GM18870 (cell line): ENCODE results near the gene ADNP.
"Not testable (repeated sequence)": the region's sequence is repeated elsewhere in the genome, so short reads cannot be mapped to it uniquely, and the experiment has no call there.

Experiments
- ATAC-seq: cut with Tn5 transposase; IDR thresholded peaks from one replicate; pipeline ENCODE4 v1.9.1; 2021; ENCODE audit warnings: moderate library complexity; ENCODE audit not compliant: unreplicated experiment

Gene ADNP

DNA sequence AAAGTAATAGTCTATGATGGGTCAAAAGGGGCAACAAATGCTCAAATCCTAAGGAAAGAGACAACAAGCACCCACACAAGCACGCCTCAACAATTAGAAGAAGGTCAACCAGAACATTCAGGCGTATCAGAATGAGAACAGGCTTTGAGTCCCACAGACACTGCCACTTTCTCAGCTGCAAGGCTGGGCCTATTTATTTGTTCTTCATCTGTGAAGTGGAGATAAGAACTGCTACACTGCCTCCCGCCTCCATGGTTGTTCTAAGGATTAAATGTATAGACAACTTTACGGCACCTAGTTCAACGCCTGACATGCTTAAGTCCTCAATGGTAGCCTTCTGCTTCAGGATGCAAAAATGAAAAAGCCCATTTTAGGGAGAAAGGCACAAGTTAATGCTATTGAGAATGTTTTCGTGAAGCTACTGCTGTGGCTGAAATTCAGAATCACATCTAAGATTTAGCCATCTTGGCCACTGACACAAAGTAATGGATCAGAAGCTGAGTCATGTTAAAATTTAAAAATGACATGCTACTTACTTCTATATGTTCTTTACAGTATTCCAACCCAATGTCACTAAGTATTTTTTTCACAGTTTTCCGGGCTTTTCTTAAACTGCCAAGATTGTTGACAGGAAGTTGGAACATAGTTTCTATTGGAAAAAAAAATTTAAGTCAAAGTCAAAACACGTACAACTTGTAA, 27.7 kb downstream of the ADNP start:
- no peak for ATAC-seq

DNA sequence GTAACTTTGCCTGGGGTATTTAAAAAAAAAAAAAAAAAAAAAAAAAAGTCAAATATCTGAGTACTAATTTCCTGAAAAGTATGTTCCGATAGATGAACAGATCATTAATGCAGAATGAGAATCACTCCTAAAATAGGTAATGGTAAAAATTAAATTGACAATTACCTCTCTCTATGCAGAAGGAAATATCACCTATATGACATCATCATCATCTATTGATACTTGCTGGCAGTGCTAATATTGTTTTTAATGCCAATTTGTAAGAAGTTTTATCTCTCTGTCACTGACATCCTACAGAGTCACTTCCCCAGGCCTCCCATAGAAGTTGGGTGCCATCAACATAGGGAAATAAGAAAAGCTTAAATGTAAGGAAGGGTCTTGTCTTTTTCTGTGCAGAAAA, 29.9 kb downstream of the ADNP start:
- no peak for ATAC-seq

DNA sequence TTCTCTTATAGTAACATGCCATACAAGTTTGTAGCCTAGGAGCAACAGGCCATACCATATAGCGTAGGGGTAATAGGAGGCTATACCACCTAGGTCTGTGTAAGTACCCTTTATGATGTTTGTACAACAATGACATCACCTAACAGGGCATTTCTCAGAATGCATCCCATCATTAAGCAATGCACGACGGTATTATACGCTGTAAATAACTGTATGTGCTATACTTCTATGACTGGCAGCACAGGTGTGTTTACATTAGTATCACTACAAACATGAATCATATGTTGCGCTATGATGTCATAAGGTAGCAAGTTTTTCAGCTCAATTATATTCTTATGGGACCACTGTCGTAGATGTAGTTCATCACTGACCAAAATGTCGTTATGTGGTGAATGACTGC, 31.0 kb downstream of the ADNP start:
- no peak for ATAC-seq

DNA sequence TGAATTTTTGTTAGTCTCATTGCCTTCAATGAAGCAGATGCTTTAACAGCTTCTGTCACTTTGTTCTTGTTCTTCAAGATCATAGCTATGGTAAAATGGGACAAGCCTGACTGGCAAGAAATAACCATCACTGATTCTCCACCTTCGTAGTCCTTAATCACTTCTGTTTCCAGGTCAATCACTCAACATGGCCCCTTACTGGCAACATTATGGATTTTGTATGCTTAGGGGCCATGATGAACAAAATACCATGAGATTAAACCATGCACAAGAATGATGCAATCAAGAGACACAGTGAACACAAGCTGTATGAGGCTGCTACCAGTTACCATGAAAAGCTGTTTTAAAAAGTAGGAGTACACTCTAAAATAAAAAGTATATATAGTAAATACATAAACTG, 32.8 kb downstream of the ADNP start:
- no peak for ATAC-seq

DNA sequence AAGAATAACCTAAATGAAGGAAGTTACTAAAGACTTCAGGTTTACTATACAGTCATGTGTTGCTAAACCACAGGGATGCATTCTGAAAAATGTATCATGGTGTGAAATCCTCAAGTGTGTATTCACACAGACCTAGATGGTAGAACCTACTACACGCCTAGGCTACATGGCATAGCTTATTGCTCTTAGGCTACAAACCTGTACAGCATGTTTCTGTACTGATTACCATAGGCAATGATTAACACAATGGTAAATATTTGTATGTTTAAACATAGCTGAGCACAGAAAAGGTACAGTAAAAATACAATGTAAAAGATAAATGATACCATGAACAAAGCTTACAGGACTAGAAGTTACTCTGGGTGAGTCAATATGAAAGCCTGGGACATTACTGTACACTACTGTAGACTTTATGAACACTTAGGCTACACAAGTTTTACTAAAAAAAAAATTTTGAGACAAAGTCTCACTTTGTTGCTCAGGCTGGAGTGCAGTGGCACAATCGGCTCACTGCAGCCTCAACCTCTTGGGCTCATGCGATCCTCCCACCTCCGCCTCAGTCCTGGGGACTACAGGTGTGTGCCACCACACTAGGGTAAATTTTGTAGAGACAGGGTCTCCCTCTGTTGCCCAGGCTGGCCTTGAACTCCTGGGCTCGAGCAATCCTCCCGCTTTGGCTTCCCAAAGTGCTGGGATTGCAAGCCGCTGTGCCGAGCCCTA, 36.0 kb downstream of the ADNP start:
- no peak for ATAC-seq

DNA sequence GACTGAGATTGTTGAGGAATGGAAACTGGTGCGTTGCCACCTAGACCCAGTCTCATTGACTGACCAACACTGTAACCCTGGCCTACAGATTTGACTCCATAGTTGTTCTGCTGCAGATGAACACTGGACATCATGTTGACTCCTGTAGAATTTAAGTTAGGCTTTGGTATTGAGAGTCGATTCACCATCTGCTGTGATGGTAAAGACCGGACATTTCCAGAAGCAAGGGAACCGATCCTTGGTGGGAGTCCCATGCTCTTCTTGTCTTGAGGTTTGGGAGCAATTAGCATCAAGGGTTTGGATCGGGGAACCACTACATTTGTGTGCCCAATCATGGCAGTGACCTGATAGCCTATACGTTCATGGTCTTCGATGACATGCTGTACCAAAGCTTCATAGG, 37.6 kb downstream of the ADNP start:
- no peak for ATAC-seq

DNA sequence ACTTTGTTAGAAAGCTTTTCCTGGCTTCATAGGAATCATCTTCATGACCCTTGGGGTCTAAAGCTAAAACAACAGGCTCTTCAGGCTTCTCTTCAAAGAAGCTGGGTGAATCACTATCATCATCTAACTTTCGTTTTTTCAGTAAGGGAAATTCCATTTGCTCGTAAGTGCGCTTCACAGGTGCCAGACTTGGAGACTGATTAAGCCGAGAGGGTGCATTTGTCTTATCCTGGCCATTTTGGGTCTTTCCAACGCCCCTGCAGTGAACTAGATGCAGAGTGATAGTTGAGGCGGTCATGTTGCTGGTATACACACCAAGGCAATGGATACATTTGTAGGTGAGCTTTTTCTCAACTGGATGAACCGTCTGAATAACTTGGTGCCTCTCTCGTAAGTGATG, 38.8 kb downstream of the ADNP start:
- no peak for ATAC-seq

DNA sequence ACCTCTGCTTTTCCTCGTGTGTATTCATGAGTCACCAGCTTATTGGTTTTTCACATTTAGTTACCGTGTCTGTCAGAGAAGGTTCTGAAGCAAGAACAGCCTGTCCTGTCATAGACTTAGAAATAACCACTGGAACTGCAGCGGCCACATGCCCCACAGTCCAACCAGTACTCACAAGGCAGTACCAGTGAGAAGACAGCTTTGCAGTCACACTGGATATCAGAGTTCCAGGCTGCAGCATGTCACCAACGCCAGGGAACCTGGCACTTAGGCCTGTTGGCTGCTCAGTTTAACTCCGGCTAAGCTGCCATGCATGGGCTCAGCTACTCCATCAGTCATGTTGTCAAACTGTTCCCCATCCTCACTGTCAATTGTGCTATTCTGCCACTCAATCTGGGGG, 40.1 kb downstream of the ADNP start:
- no peak for ATAC-seq

DNA sequence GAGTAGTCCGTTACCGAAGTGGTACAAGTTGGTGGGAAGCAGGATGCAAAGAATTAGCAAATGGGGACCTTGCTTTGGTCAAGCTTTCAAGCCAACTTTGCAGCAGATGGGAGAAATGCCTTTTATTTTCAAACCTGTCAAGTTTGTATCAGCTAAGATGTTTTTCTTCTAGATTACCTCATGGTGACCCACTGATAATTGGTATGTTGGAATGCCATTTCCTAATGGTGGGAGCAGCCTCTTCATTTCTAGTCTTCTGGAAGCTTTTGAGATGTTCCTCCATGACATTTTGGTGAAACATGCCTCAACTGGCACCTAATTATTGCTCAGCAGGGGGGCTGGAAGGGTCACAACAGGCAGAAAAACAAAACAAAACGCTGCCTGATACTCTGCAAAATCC, 43.7 kb downstream of the ADNP start:
- ATAC-seq, result no peak

DNA sequence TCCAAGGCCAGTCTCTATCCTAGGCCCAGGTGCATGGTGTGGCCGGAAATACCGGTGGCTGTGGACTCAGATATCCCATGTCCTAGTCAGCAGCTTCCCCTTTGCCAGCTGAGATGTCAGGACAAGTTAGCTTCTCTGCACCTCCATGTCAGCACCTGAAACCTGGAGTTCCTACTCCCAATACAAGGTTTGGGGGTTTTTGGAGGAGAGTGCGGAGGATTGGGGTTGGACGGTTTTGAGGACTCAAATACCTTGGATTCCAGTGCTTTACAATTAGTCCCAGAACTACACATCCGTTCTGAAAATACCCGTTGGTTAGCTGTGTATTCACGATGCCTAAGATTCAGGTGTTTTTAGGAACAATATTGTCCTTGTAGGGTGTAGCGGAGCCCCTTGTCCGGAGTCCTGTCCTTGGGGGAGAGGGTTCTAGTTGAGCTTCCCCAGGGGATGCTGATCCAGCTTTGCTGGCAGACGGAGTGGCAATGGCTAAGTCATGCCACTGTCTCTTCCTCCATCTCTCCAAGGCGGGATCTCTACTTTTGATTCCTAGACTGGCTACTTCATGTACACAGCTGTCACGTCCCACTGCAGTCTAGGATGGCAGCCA, 45.0 kb downstream of the ADNP start:
- no peak for ATAC-seq

DNA sequence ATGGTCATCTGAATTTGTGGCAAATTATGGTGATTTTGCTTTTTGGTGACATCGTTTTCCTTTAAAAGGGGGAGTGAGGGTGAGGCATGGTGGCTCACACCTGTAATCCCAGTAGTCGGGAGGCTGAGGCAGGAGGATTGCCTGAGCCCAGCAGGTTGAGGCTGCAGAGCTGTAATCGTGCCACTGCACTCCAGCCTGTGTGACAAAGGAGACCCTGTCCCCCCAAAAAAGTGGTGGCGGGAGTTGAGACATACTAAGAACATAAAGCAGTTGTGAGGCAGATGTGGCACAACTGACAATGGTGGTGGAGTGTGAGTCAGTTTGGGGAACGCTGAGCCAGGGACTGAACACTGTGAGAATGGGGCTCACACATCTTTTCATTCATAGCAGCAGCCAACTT, 45.5 kb downstream of the ADNP start:
- no peak for ATAC-seq

DNA sequence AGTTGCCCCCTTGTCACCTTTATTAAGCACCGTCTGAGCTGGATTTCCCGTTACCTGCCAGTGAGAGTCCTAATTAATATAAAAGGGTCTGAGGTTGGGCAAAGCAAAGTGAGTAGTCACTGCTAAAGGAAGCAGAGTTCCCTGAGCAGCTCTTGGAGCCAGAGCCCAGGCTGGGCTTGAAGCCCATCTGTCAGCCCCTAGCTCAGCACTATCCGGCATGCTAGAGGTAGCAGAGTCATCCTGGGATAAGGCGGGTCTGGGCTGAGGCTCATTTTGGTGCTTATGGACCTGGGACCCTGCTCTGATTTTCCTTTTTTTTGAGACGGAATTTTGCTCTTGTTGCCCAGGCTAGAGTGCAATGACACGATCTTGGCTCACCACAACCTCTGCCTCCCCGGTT, 46.2 kb downstream of the ADNP start:
- ATAC-seq, result no peak

DNA sequence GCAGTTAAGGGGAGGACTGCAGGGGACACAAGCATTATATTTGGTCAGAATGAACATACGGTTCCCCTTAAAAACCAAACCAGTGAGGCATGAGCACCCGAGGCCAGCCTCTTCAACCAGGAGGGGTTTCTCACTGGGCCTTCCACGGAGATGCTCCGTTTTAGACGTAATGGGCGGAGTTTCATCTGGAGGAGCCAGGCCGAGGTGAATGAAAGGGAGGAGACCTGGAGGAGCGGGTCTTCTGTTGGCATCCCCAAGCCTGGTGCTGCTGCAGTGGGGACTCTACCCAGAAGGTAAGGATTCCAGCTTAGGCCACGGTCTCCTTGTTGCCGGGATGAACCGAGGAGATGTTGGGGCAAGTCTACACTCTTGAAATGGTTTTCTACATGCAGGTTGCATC, 47.4 kb downstream of the ADNP start:
- ATAC-seq, result no peak

DNA sequence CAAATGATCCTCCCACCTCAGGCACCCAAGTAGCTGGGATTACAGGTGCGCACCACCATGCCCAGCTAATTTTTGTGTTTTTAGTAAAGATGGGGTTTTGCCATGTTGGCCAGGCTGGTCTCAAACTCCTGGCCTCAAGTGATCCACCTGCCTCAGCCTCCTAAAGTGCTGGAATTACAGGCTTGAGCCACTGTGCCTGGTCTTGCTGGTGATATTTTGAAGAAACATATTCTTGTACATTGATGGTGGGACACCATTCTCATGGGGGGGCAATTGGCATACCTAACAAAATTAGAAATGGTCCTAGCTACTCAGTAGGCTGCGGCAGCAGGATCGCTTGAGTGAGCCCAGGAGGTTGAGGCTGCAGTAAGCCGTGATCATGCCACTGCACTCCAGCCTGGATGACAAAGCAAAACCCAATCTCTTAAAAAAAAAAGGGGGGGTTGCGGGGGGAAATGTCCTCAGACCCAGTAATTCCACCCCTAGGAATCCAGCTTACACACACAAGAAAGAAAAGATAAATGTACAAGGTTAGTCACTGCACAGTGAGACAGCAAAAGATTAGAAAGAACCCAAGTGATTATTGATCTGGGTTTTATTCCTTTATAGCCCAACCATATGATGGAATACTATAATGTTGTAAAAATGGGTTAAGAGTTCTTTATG, 49.3 kb downstream of the ADNP start:
- not testable (repeated sequence) for ATAC-seq

DNA sequence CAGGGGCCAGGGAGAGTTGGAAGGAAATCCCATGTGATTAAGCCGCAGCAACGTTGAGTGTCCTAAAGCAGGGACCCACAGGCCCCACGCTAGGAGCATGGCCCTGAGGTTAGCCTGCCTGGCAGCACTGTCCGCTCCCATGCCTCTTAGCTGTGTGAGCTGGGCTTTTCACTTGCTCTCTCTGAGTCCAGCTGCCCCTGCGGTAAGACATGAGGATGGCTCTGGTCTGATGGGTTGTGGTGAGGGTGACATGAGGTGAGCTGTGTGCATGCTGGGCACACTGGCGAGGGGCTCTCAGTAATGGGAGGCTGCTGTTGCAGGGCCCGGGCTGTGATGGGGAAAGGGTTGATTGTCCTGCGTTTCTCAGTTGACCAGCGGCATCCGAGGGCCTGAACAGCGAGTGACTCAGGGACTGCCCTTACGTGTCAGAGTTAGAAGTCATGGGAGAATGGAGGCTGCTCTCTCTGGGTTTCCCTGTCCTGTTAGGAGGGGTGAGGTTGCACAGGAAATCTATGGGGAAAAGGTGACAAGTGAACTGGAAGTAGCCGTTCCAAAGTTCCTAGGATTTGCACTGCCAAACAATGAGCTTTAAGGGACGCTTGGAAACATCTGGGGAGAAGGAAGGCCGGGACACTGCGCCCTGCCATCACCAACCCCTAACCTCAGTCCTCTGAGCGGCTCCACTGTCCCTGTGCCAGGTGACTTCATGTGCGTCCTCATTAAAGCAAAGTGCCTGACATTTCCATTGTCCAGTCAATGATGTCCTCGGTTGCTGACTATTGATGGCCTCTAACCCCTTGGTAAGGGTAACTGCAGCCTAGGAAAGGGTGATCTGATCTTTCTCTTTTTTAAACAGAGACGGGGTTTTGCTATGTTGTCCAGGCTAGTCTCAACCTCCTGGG, 51.3 kb downstream of the ADNP start:
- no peak for ATAC-seq

DNA sequence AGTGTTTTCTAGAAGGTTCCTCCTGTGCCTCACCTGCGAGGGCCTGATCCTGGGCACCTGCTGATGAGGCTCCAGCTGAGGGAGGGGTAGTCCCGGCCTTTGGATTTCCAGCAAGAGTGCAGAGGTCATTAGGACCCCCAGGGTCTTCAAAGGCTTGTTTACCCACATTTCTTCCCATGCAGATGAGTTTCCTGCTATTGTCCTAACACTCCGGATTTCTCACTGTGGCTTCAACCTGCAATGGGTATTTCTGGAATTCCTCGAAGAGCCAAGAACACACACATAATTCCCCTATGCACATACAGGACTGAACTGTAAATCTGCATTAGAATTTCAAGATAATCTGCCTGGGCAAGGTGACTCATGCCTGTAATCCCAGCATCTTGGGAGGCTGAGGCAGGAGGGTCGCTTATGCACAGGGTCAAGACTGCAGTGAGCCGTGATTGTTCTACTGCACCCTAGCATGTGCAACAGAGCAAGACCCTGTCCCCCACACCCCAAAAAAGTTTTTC, 53.9 kb downstream of the ADNP start:
- ATAC-seq, result no peak

DNA sequence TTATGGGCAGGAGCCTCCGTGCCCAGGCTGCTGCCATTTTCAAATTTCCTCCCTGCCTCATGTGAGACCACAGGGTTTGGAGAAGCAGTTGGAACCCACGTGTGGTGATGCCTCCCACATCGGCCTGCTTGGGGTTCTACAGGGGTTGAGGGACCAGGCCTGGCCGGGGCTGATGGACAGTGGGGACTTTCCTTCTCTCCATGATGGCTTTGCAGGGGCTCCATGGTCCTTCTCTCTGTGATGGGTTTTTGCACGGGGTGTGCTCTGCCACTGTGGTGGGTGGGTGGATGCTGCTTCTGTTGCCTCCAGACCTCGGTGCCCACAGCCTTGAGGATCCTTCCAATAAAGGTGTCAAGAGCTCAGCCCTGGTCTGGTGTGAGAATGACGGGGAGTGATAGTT, 54.4 kb downstream of the ADNP start:
- ATAC-seq, result no peak

DNA sequence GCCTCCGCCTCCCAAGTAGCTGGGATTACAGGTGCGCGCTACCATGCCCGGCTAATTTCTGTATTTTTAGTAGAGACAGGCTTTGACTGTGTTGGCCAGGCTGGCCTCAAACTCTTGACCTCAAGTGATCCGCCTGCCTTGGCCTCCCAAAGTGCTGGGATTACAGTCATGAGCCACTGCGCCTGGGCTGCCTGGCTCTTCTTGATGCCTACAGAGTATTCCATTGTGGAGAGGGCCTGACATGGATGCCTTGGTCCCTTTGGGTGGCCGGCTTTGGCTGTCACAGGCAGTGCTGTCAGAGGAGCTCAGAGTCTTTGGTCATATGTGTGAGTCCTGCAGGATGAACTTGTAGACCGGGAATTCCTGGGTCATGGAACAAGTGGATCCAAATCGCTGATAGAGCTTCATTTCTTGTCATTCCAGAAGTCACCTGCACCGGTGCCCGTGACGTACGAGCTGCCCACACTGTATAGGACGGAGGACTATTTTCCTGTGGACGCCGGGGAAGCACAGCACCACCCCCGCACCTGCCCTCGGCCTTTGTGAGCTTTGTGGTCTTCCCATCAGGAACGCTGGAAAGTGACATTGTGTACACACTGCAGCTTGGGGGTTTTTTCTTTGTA, 55.1 kb downstream of the ADNP start:
- ATAC-seq, result no peak

DNA sequence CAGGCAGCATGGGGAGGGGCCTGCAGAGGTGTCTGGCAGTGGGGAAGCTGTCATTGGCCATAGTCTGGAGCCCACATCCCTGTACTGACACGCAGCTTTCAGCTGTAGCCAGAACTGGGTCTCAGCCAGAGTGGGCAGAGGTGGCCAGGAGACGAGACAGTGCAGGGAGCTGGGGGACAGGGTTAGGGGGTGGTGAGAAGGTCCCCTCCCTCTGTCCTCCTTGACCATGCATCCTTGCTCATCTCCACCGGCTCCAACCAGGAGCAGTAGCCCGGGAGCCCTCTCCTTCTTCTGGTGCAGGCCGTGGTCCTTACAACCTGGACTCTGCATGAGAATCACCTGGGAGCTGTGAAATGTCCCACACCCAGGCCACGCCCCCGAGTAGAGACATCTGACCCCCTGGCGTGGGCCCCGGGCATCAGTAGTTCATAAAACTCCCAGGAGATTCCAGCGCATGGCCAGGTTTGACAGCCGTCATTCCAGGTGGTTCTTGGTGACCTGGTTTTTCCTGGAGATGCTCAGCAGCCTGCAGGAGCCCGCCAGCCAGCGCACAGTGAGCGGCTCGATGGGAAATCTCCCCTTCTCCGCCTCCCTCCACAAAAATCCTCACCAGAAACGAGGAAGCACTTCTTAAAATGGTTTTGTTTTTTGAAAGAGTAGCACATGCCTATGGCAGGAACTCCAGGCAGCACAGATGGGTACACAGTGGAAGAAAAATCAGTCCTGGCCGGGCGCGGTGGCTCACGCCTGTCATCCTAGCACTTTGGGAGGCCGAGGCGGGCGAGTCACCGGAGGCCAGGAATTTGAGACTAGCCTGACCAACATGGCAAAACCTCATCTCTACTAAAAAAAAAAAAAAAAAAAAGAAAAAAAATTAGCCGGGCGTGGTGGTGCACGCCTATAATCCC, 56.2 kb downstream of the ADNP start:
- no peak for ATAC-seq
